Neural crest cell (in vitro differentiated cells): ENCODE data around the gene CPN2. TPM values are rescaled to one million over a fixed set of nuclear protein-coding genes. Genes with fewer than 3 reads are reported as not detected.

ENCODE experiments used
- DNase-seq: peaks from one replicate; pipeline ENCODE4 v3.0.0; 2021; ENCODE audit warnings: low read depth, mixed read lengths, low spot score
- H3K27ac Mint-ChIP-seq: one replicate; pipeline ENCODE4 v1.8.0; 2021; ENCODE audit warnings: mild to moderate bottlenecking, mixed read lengths; ENCODE audit not compliant: unreplicated experiment
- H3K27me3 Mint-ChIP-seq: 2 replicates; pipeline ENCODE4 v1.8.0; 2021; ENCODE audit warnings: low read depth, mild to moderate bottlenecking, mixed read lengths
- H3K36me3 Mint-ChIP-seq: 2 replicates; pipeline ENCODE4 v1.8.0; 2021; ENCODE audit warnings: low read depth, mild to moderate bottlenecking, mixed read lengths
- H3K4me1 Mint-ChIP-seq: 2 replicates; pipeline ENCODE4 v1.8.0; 2021; ENCODE audit warnings: mixed read lengths
- H3K4me3 Mint-ChIP-seq: one replicate; pipeline ENCODE4 v1.8.0; 2021; ENCODE audit warnings: mild to moderate bottlenecking, mixed read lengths
- H3K9me3 Mint-ChIP-seq: 2 replicates; pipeline ENCODE4 v1.8.0; 2021; ENCODE audit warnings: mixed read lengths
- total RNA-seq: library from RNA; stranded (reverse); gene quantifications from 2 replicates; pipeline ENCODE4 v1.2.1, GENCODE V29; 2021
- TF ChIP-seq, protein P1 (sequence below): fragments of 200-600 bp; sonication (generic); conservative IDR thresholded peaks from 2 replicates; pipeline ENCODE4 v1.5.0; 2021; ENCODE audit warnings: antibody characterized with exemption, mild to moderate bottlenecking

The CPN2 gene
- total RNA-seq, 1 donor from 2014 or later, result not detected

- TF ChIP-seq, protein P1, sequence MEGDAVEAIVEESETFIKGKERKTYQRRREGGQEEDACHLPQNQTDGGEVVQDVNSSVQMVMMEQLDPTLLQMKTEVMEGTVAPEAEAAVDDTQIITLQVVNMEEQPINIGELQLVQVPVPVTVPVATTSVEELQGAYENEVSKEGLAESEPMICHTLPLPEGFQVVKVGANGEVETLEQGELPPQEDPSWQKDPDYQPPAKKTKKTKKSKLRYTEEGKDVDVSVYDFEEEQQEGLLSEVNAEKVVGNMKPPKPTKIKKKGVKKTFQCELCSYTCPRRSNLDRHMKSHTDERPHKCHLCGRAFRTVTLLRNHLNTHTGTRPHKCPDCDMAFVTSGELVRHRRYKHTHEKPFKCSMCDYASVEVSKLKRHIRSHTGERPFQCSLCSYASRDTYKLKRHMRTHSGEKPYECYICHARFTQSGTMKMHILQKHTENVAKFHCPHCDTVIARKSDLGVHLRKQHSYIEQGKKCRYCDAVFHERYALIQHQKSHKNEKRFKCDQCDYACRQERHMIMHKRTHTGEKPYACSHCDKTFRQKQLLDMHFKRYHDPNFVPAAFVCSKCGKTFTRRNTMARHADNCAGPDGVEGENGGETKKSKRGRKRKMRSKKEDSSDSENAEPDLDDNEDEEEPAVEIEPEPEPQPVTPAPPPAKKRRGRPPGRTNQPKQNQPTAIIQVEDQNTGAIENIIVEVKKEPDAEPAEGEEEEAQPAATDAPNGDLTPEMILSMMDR, result no peak
- H3K4me1 Mint-ChIP-seq, result peaks cover 7% of the 10 kb centered on the region
- H3K27ac Mint-ChIP-seq, result no peak overlapping the region
- H3K36me3 Mint-ChIP-seq, result no peaks in the 10 kb centered on the region
- peaks cover 17% of the 10 kb centered on the region for H3K27me3 Mint-ChIP-seq
- no peak overlapping the region for H3K4me3 Mint-ChIP-seq
- no peak for DNase-seq
- H3K9me3 Mint-ChIP-seq, result no peaks in the 10 kb centered on the region
Measured at GRCh38 chr3:194346621-194347020, 4.5 kb downstream of the CPN2 start.

- no peak for DNase-seq
- H3K9me3 Mint-ChIP-seq, result no peaks in the 10 kb centered on the region
- no peak overlapping the region for H3K4me3 Mint-ChIP-seq
- H3K36me3 Mint-ChIP-seq, result no peaks in the 10 kb centered on the region
- no peak overlapping the region for H3K27ac Mint-ChIP-seq
- TF ChIP-seq, protein P1, result no peak
- H3K4me1 Mint-ChIP-seq, result peaks cover 7% of the 10 kb centered on the region
- peaks cover 22% of the 10 kb centered on the region for H3K27me3 Mint-ChIP-seq
Measured at GRCh38 chr3:194346035-194346434, 5.1 kb downstream of the CPN2 start.

- peak; percentile 88 for DNase-seq
- TF ChIP-seq, protein P1, result peak; percentile 97
- Mint-ChIP-seq H3K4me1 (peaks cover 19% of the 10 kb centered on the region), H3K36me3 (no peaks in the 10 kb centered on the region), H3K9me3 (no peaks in the 10 kb centered on the region), H3K27ac (no peak overlapping the region), H3K27me3 (peaks cover 32% of the 10 kb centered on the region), H3K4me3 (no peak overlapping the region)
Measured at GRCh38 chr3:194344012-194344411, 7.1 kb downstream of the CPN2 start.

DNA sequence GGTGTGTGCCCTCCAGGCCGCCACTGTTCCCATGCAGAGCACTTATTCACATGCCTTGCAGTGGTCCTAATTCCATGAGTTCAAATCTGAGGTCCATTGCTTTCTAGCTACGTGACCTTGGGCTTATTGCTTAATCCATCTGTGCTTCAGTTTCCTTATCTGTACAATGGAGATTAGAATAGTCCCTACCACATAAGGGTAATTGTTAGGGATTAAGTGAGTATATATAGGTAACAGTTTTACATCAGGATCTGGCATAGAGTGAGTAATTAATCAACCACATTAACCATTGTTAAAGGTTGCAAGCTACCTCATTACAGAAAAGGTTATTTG lies 7.6 kb downstream of the CPN2 start:
- Mint-ChIP-seq H3K27ac (no peak overlapping the region), H3K4me3 (no peak overlapping the region), H3K9me3 (no peaks in the 10 kb centered on the region), H3K27me3 (peaks cover 33% of the 10 kb centered on the region), H3K4me1 (peaks cover 20% of the 10 kb centered on the region), H3K36me3 (no peaks in the 10 kb centered on the region)
- TF ChIP-seq, protein P1, result no peak
- no peak for DNase-seq

- no peaks in the 10 kb centered on the region for H3K36me3 Mint-ChIP-seq
- H3K27ac Mint-ChIP-seq, result no peak overlapping the region
- H3K4me1 Mint-ChIP-seq, result peaks cover 20% of the 10 kb centered on the region
- TF ChIP-seq, protein P1, result no peak
- no peaks in the 10 kb centered on the region for H3K9me3 Mint-ChIP-seq
- no peak for DNase-seq
- H3K4me3 Mint-ChIP-seq, result no peak overlapping the region
- peaks cover 36% of the 10 kb centered on the region for H3K27me3 Mint-ChIP-seq
Measured at GRCh38 chr3:194342861-194343560, 8.1 kb downstream of the CPN2 start.
